ENCODE results near the gene PGAM5.

The PGAM5 gene

GRCh38 chr12:132723764-132724140, 13.1 kb downstream of the PGAM5 start:
- H3K27me3 ChIP-seq (replicated peaks; ENCODE audit: insufficient read depth, low read length) = no peaks in the 10 kb centered on the region
- no peak for TF ChIP-seq CTCF (IDR thresholded peaks at IDR 0.05; ENCODE audit: low read length)
- no peak for TF ChIP-seq EZH2 (optimal IDR thresholded peaks at IDR 0.05; ENCODE audit: low read depth, low read length)
- TF ChIP-seq EZH2phosphoT487 (IDR thresholded peaks at IDR 0.05; ENCODE audit: low read length) = no peak
- H4K20me1 ChIP-seq (ENCODE audit: insufficient read depth, low read length) = no peaks in the 10 kb centered on the region
- DNase-seq = no peak
- no peak overlapping the region for H3K4me3 ChIP-seq (ENCODE audit: low read length)
- no peaks in the 10 kb centered on the region for H3K9me3 ChIP-seq (replicated peaks; ENCODE audit: insufficient read depth, low read length)
- H3F3A ChIP-seq (ENCODE audit: insufficient read depth, low read length) = no peaks in the 10 kb centered on the region
- H3K9ac ChIP-seq (ENCODE audit: low read length) = no peak overlapping the region
- no peaks in the 10 kb centered on the region for H3K4me1 ChIP-seq (ENCODE audit: low read length)
- H3K9me2 ChIP-seq (replicated peaks; ENCODE audit: insufficient read depth, low read length) = no peaks in the 10 kb centered on the region
- no peaks in the 10 kb centered on the region for H3K79me2 ChIP-seq (ENCODE audit: low read length)
- no peak overlapping the region for H3K27ac ChIP-seq (ENCODE audit: low read length)
- no peaks in the 10 kb centered on the region; the same call in none of the 2 replicates for H3K36me3 ChIP-seq (replicated peaks; ENCODE audit: insufficient read depth, low read length)
- H2AFZ ChIP-seq (ENCODE audit: low read length) = no peak overlapping the region
- no peak overlapping the region for H3K4me2 ChIP-seq (ENCODE audit: low read depth, low read length)

- DNase-seq = no peak
- Histone ChIP-seq H3K27me3 (replicated peaks; ENCODE audit: insufficient read depth, low read length) (no peaks in the 10 kb centered on the region), H2AFZ (ENCODE audit: low read length) (no peak overlapping the region), H3K79me2 (ENCODE audit: low read length) (no peaks in the 10 kb centered on the region), H3K4me3 (ENCODE audit: low read length) (no peak overlapping the region), H3F3A (ENCODE audit: insufficient read depth, low read length) (no peaks in the 10 kb centered on the region), H3K4me1 (ENCODE audit: low read length) (no peaks in the 10 kb centered on the region), H3K9me2 (replicated peaks; ENCODE audit: insufficient read depth, low read length) (no peaks in the 10 kb centered on the region), H3K36me3 (replicated peaks; ENCODE audit: insufficient read depth, low read length) (no peaks in the 10 kb centered on the region; the same call in none of the 2 replicates), H4K20me1 (ENCODE audit: insufficient read depth, low read length) (no peaks in the 10 kb centered on the region), H3K4me2 (ENCODE audit: low read depth, low read length) (no peak overlapping the region), H3K9ac (ENCODE audit: low read length) (no peak overlapping the region), H3K27ac (ENCODE audit: low read length) (no peak overlapping the region), H3K9me3 (replicated peaks; ENCODE audit: insufficient read depth, low read length) (no peaks in the 10 kb centered on the region)
- TF ChIP-seq CTCF (IDR thresholded peaks at IDR 0.05; ENCODE audit: low read length) (no peak), EZH2 (optimal IDR thresholded peaks at IDR 0.05; ENCODE audit: low read depth, low read length) (no peak), EZH2phosphoT487 (IDR thresholded peaks at IDR 0.05; ENCODE audit: low read length) (no peak)
Measured at GRCh38 chr12:132724506-132725241, 14.0 kb downstream of the PGAM5 start.

GRCh38 chr12:132726386-132726785, 15.7 kb downstream of the PGAM5 start:
- Histone ChIP-seq H3K4me1 (ENCODE audit: low read length) (no peaks in the 10 kb centered on the region), H3K9me2 (replicated peaks; ENCODE audit: insufficient read depth, low read length) (no peaks in the 10 kb centered on the region), H4K20me1 (ENCODE audit: insufficient read depth, low read length) (no peaks in the 10 kb centered on the region)

More at GRCh38 chr12:132726386-132726785, 15.7 kb downstream of the PGAM5 start:
- Histone ChIP-seq H3F3A (ENCODE audit: insufficient read depth, low read length) (no peaks in the 10 kb centered on the region), H3K4me3 (ENCODE audit: low read length) (no peak overlapping the region), H3K27ac (ENCODE audit: low read length) (no peak overlapping the region), H3K36me3 (replicated peaks; ENCODE audit: insufficient read depth, low read length) (no peaks in the 10 kb centered on the region; the same call in 1 of the 2 replicates), H3K9ac (ENCODE audit: low read length) (no peak overlapping the region), H2AFZ (ENCODE audit: low read length) (no peak overlapping the region), H3K79me2 (ENCODE audit: low read length) (no peaks in the 10 kb centered on the region), H3K27me3 (replicated peaks; ENCODE audit: insufficient read depth, low read length) (no peaks in the 10 kb centered on the region), H3K9me3 (replicated peaks; ENCODE audit: insufficient read depth, low read length) (no peaks in the 10 kb centered on the region), H3K4me2 (ENCODE audit: low read depth, low read length) (no peak overlapping the region)
- no peak for DNase-seq
- no peak for TF ChIP-seq CTCF (IDR thresholded peaks at IDR 0.05; ENCODE audit: low read length)
- TF ChIP-seq EZH2 (optimal IDR thresholded peaks at IDR 0.05; ENCODE audit: low read depth, low read length) = no peak
- TF ChIP-seq EZH2phosphoT487 (IDR thresholded peaks at IDR 0.05; ENCODE audit: low read length) = no peak

All from MM.1S (cell line).